GM12873 (cell line): ENCODE data around the gene INAFM2.

Source experiments
- CTCF ChIP-seq: IDR thresholded peaks from 2 replicates; pipeline ENCODE4 v1.5.1; 2012; ENCODE audit warnings: low read depth, mild to moderate bottlenecking, moderate library complexity, low read length, control low read depth; ENCODE audit not compliant: insufficient read depth; ENCODE audit errors: missing control alignments

The INAFM2 gene

GRCh38 chr15:40367686-40368611, 44.5 kb downstream of the INAFM2 start:
- TF ChIP-seq CTCF = peak; percentile 81

- no peak for TF ChIP-seq CTCF
Measured at GRCh38 chr15:40368719-40369473, 45.4 kb downstream of the INAFM2 start.

GRCh38 chr15:40369474-40369869, 46.0 kb downstream of the INAFM2 start:
- no peak for TF ChIP-seq CTCF

GRCh38 chr15:40369971-40370370, 46.5 kb downstream of the INAFM2 start:
- no peak for TF ChIP-seq CTCF

GRCh38 chr15:40372981-40373380, 49.5 kb downstream of the INAFM2 start:
- TF ChIP-seq CTCF = no peak
